CD14-positive monocyte (primary cell): ENCODE measurements around the gene NRXN3. TPM values are rescaled to one million over a fixed set of nuclear protein-coding genes. Genes with fewer than 3 reads are reported as not detected.

Experiments
- DNase-seq, 3 donors: peaks; one replicate each; pipeline ENCODE4 v3.0.0-alpha.2; 2011 to 2022
- H2AFZ ChIP-seq: 2 replicates; pipeline ENCODE4 v1.6.0; 2012; ENCODE audit warnings: mild to moderate bottlenecking, low read depth, low read length, inconsistent platforms; ENCODE audit not compliant: insufficient read depth, poor library complexity, severe bottlenecking
- H3K27ac ChIP-seq, 2 donors: 1 replicate in 1 of 2; 2 replicates in 1 of 2; pipeline ENCODE4 v1.5.1; 2012 to 2013; ENCODE audit warnings: low read length in 2 of 2, control low read depth in 1 of 2, inconsistent platforms in 1 of 2, low read depth in 1 of 2, mild to moderate bottlenecking in 1 of 2
- H3K27me3 ChIP-seq, 2 donors: one replicate each; pipeline versions ENCODE4 v1.6.0 to v1.6.1; 2011 to 2013; ENCODE audit warnings: low read length in 2 of 2; ENCODE audit not compliant: control insufficient read depth in 2 of 2, insufficient read depth in 2 of 2
- H3K36me3 ChIP-seq, 2 donors: replicated peaks in 1 of 2; 1 replicate in 1 of 2; 2 replicates in 1 of 2; pipeline versions ENCODE4 v1.5.1 to v1.6.1; 2012 to 2013; ENCODE audit warnings: low read length in 2 of 2, control low read depth in 1 of 2, inconsistent platforms in 1 of 2, mild to moderate bottlenecking in 1 of 2; ENCODE audit not compliant: insufficient read depth in 2 of 2, control insufficient read depth in 1 of 2
- H3K4me1 ChIP-seq, 2 donors: 1 replicate in 1 of 2; 2 replicates in 1 of 2; pipeline versions ENCODE4 v1.5.1 to v1.6.1; 2012 to 2013; ENCODE audit warnings: low read length in 2 of 2, control low read depth in 1 of 2, inconsistent platforms in 1 of 2, mild to moderate bottlenecking in 1 of 2, moderate library complexity in 1 of 2; ENCODE audit not compliant: insufficient read depth in 2 of 2, control insufficient read depth in 1 of 2
- H3K4me2 ChIP-seq: replicated peaks from 2 replicates; pipeline ENCODE3; 2012; ENCODE audit warnings: low read length, moderate library complexity, mild to moderate bottlenecking; ENCODE audit not compliant: poor library complexity, severe bottlenecking; ENCODE audit errors: extremely low read depth
- H3K4me3 ChIP-seq, 3 experiments: fragments of 200-600 bp in 1 of 3; sonication (generic) in 1 of 3; replicated peaks in 1 of 3; 1 replicate in 2 of 3; 2 replicates in 1 of 3; pipeline ENCODE4 v1.5.1; 2011 to 2013; ENCODE audit warnings: low read length in 3 of 3, mild to moderate bottlenecking in 3 of 3, control low read depth in 2 of 3, low read depth in 2 of 3, inconsistent platforms in 1 of 3, moderate library complexity in 1 of 3
- H3K79me2 ChIP-seq: 2 replicates; pipeline ENCODE4 v1.6.0; 2012; ENCODE audit warnings: mild to moderate bottlenecking, control low read depth, inconsistent platforms, low read length, moderate library complexity; ENCODE audit not compliant: insufficient read depth
- H3K9ac ChIP-seq: 2 replicates; pipeline ENCODE4 v1.6.0; 2017; ENCODE audit warnings: low read length, mild to moderate bottlenecking; ENCODE audit not compliant: insufficient read depth, poor library complexity, severe bottlenecking
- H3K9me3 ChIP-seq, 2 donors: replicated peaks in 1 of 2; 1 replicate in 1 of 2; 2 replicates in 1 of 2; pipeline versions ENCODE4 v1.5.1 to v1.6.1; 2012 to 2013; ENCODE audit warnings: low read length in 2 of 2, control low read depth in 1 of 2; ENCODE audit not compliant: control insufficient read depth in 1 of 2, insufficient read depth in 1 of 2
- H4K20me1 ChIP-seq: 2 replicates; pipeline ENCODE4 v1.6.0; 2012; ENCODE audit warnings: mild to moderate bottlenecking, low read length, control low read depth, moderate library complexity; ENCODE audit not compliant: insufficient read depth
- H3K27ac Mint-ChIP-seq, 7 donors: one replicate each; pipeline ENCODE4 v1.8.0; 2020; ENCODE audit warnings: mild to moderate bottlenecking in 7 of 7, mixed read lengths in 7 of 7, moderate library complexity in 6 of 7, inconsistent platforms in 2 of 7
- H3K27me3 Mint-ChIP-seq, 3 donors: one replicate each; pipeline ENCODE4 v1.8.0; 2021 to 2022; ENCODE audit warnings: low read depth in 3 of 3, mild to moderate bottlenecking in 3 of 3, mixed read lengths in 3 of 3, moderate library complexity in 3 of 3, inconsistent platforms in 1 of 3
- H3K36me3 Mint-ChIP-seq, 2 donors: one replicate each; pipeline ENCODE4 v1.8.0; 2020; ENCODE audit warnings: mixed read lengths in 2 of 2, inconsistent platforms in 1 of 2, mild to moderate bottlenecking in 1 of 2
- H3K4me1 Mint-ChIP-seq: one replicate; pipeline ENCODE4 v1.8.0; 2020; ENCODE audit warnings: mild to moderate bottlenecking, mixed read lengths
- H3K4me3 Mint-ChIP-seq, 2 donors: one replicate each; pipeline ENCODE4 v1.8.0; 2020; ENCODE audit warnings: mild to moderate bottlenecking in 2 of 2, mixed read lengths in 2 of 2, moderate library complexity in 1 of 2
- H3K9me3 Mint-ChIP-seq, 7 donors: one replicate each; pipeline ENCODE4 v1.8.0; 2020 to 2022; ENCODE audit warnings: mixed read lengths in 7 of 7, mild to moderate bottlenecking in 6 of 7, moderate library complexity in 6 of 7, inconsistent platforms in 2 of 7
- CTCF ChIP-seq: fragments of 200-600 bp; IDR thresholded peaks from one replicate; pipeline ENCODE4 v1.8.0; 2022; ENCODE audit warnings: antibody characterized with exemption, mild to moderate bottlenecking
- WGBS: methylation state at CpG from one replicate; pipeline ENCODE4 v1.1.5; 2013; ENCODE audit warnings: missing lambda C conversion rate; ENCODE audit not compliant: insufficient coverage; 5-methylcytosine and 5-hydroxymethylcytosine counted together
- intact Hi-C, 2 donors: fragments of 100-400 bp; cut with micrococcal nuclease; formaldehyde crosslinking; loops; one replicate each; pipeline versions ENCODE4 v1.15.0 to v1.15.1; 2023
- polyA plus RNA-seq, 3 donors: library from polyadenylated mRNA; depleted of rRNA in 1 of 3; unstranded in 2 of 3; stranded (reverse) in 1 of 3; fragments of 300-500 nt in 2 of 3; fragments of >200 nt in 1 of 3; fragmentation: Illumina TruSeq in 2 of 3; gene quantifications; 1 replicate in 2 of 3; 2 replicates in 1 of 3; pipeline ENCODE4 v1.2.3, GENCODE V29; 2012 to 2021

The NRXN3 gene
- polyA plus RNA-seq, 3 donors: not detected

- peaks cover 20 to 39% (median 20%) of the 10 kb centered on the region in 3 donors for H3K27me3 Mint-ChIP-seq
- H3K9me3 Mint-ChIP-seq: peaks cover 0 to 16% (median 6%) of the 10 kb centered on the region in 7 donors
- intact Hi-C loops: no loop called here
- WGBS: 89% methylated on average over 8 of the region's 8 CpGs
- no peak for DNase-seq
- no peaks in the 10 kb centered on the region for H3K36me3 Mint-ChIP-seq
- Histone ChIP-seq H3K79me2 (no peaks in the 10 kb centered on the region), H2AFZ (no peak overlapping the region), H3K9ac (no peak overlapping the region), H3K9me3 (peaks cover 0 to 3% of the 10 kb centered on the region in 2 donors), H3K4me3 (no peak overlapping the region), H3K27ac (no peak overlapping the region), H3K4me2 (no peak overlapping the region), H3K36me3 (no peaks in the 10 kb centered on the region), H4K20me1 (no peaks in the 10 kb centered on the region), H3K27me3 (peaks cover 2 to 20% of the 10 kb centered on the region in 2 donors), H3K4me1 (peaks cover 10 to 14% of the 10 kb centered on the region in 2 donors)
- H3K27ac Mint-ChIP-seq: no peak overlapping the region
- TF ChIP-seq CTCF: no peak
- H3K4me3 Mint-ChIP-seq: peak overlapping the region in 1 of 2 donors; percentile 26
- peaks cover 15% of the 10 kb centered on the region for H3K4me1 Mint-ChIP-seq
These were observed 26.9 kb downstream of the NRXN3 start for GRCh38 chr14:78197051-78197450.

GRCh38 chr14:78202163-78202562 lies 32.0 kb downstream of the NRXN3 start:
- Histone ChIP-seq H3K36me3 (no peaks in the 10 kb centered on the region), H3K4me3 (peak overlapping the region in 1 of 3 experiments; percentile 28), H3K27ac (no peak overlapping the region), H2AFZ (no peak overlapping the region), H3K9ac (no peak overlapping the region), H4K20me1 (no peaks in the 10 kb centered on the region), H3K4me1 (peaks cover 12 to 20% of the 10 kb centered on the region in 2 donors), H3K27me3 (peaks cover 5 to 32% of the 10 kb centered on the region in 2 donors), H3K4me2 (peak overlapping the region; percentile 37), H3K79me2 (no peaks in the 10 kb centered on the region), H3K9me3 (peaks cover 0 to 2% of the 10 kb centered on the region in 2 donors)
- peak overlapping the region in 1 of 2 donors; percentile 80 for H3K4me3 Mint-ChIP-seq
- H3K9me3 Mint-ChIP-seq: peaks cover 0 to 8% (median 6%) of the 10 kb centered on the region in 7 donors
- WGBS: 0% methylated on average over 5 of the region's 5 CpGs
- H3K36me3 Mint-ChIP-seq: no peaks in the 10 kb centered on the region
- intact Hi-C loops: no loop called here
- TF ChIP-seq CTCF: no peak
- peaks cover 24% of the 10 kb centered on the region for H3K4me1 Mint-ChIP-seq
- peaks cover 22 to 59% (median 25%) of the 10 kb centered on the region in 3 donors for H3K27me3 Mint-ChIP-seq
- no peak overlapping the region for H3K27ac Mint-ChIP-seq
- no peak for DNase-seq
